Measurements from ENCODE around the gene ARHGAP24. TPM values are rescaled to one million over a fixed set of nuclear protein-coding genes. Genes with fewer than 3 reads are reported as not detected.

The ARHGAP24 gene
- total and polyA plus RNA-seq, 2 of the 13 experiments (the other 11 are each of a cell fraction or from before 2014, with no cell fraction given): 0.07 to 0.55 TPM

DNA sequence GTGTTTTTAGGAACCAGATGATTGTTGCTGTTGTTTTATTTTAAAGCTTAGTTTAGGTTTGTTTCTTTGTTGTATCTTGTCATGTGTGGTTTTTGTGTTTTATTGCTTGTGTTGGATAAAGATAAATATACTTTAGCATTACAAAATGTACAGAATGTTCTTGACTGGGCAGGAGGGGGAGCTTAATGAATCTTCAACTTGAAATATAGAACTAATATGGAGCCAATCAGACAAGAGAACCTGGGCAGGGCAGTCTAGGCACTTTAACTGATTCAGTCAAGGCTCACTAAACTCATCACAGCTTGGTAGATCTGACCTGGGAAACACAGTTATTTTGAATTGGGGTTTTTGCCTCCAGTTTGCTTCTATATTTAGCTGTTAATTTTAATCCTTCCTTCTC is 304.2 kb downstream of the ARHGAP24 start:
- H4K20me1 ChIP-seq (ENCODE audit: insufficient read depth, low read length): no peaks in the 10 kb centered on the region
- no peaks in the 10 kb centered on the region for H3K4me1 ChIP-seq (ENCODE audit: insufficient read depth, low read length)
- FAIRE-seq (no peak), DNase-seq (ENCODE audit: low spot score) (no peak), ATAC-seq (no peak)
- H3K27me3 ChIP-seq (ENCODE audit: control insufficient read depth in 1 of 2, insufficient read depth in 2 of 2, low read length in 2 of 2): no peaks in the 10 kb centered on the region
- in situ Hi-C loops (cut with HindIII; ENCODE audit: extremely low pct_ligation_motif_present, low pct_unique_long_range_greater_than_20kb) (no loop called here), intact Hi-C loops (cut with micrococcal nuclease; ENCODE audit: unreplicated experiment) (no loop called here)
- ChIA-PET CTCF (ENCODE audit: low intra/inter-chr PET ratio, low total read pairs) (no interaction called here), POLR2A (no interaction called here)
- no peak overlapping the region for H3K9ac ChIP-seq (ENCODE audit: insufficient read depth, low read depth, low read length)
- no peak overlapping the region for H3K4me3 ChIP-seq (replicated peaks in 1 of 3; ENCODE audit: insufficient read depth in 1 of 3, low read depth in 2 of 3, low read length in 3 of 3)
- H3K9me3 ChIP-seq (ENCODE audit: low read length): no peaks in the 10 kb centered on the region
- no peak for TF ChIP-seq MEF2D (CRISPR knock-in tag; IDR thresholded peaks at IDR 0.05)
- TF ChIP-seq PHB2 (IDR thresholded peaks at IDR 0.05; ENCODE audit: partially characterized antibody): no peak
- no peak for TF ChIP-seq ISL2 (CRISPR knock-in tag; IDR thresholded peaks at IDR 0.05)
- TF ChIP-seq ZNF557 (CRISPR knock-in tag; IDR thresholded peaks at IDR 0.05): no peak
- no peak for TF ChIP-seq SIN3B (IDR thresholded peaks at IDR 0.05; ENCODE audit: low read length)
- H3K4me2 ChIP-seq (ENCODE audit: low read depth, low read length): no peak overlapping the region
- no peak overlapping the region for H3K27ac ChIP-seq (ENCODE audit: extremely low read length, insufficient read depth, low read length)
- no TSS peak for BruUV-seq (replicated peaks)
- H3K36me3 ChIP-seq (replicated peaks in 1 of 2; ENCODE audit: control insufficient read depth in 1 of 2, insufficient read depth in 2 of 2, low read length in 2 of 2): no peaks in the 10 kb centered on the region
- H3K79me2 ChIP-seq (ENCODE audit: insufficient read depth, low read length): no peaks in the 10 kb centered on the region
- H2AFZ ChIP-seq (ENCODE audit: low read length): no peak overlapping the region

DNA sequence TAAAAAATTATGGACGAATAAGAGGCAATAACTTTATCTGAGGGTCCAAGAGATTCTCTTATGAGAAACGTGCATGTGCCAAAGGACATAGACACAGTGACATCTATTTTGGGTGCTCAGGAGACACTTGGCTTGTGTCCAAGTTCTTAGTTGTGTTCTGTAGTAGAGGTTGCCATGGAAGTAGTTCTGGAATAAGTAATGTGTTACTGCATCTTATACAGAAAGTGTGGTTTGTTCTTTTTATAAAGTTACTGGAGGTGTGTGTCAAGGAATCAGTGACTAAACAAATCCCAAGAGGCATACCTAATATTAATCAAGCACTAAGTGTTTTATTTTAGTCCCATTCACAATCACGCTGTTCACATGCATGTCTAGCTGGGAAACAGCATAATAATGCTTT is 305.7 kb downstream of the ARHGAP24 start:
- in situ Hi-C loops (cut with HindIII; ENCODE audit: extremely low pct_ligation_motif_present, low pct_unique_long_range_greater_than_20kb) (no loop called here), intact Hi-C loops (cut with micrococcal nuclease; ENCODE audit: unreplicated experiment) (loop anchor here (10.0 kb wide), 1 partner anchor 434 kb away; no protein-coding TSS in a partner anchor)
- H3K27ac ChIP-seq (ENCODE audit: extremely low read length, insufficient read depth, low read length): no peak overlapping the region
- no TSS peak for BruUV-seq (replicated peaks)
- H3K36me3 ChIP-seq (replicated peaks in 1 of 2; ENCODE audit: control insufficient read depth in 1 of 2, insufficient read depth in 2 of 2, low read length in 2 of 2): no peaks in the 10 kb centered on the region
- H4K20me1 ChIP-seq (ENCODE audit: insufficient read depth, low read length): no peaks in the 10 kb centered on the region
- no peak overlapping the region for H3K4me3 ChIP-seq (replicated peaks in 1 of 3; ENCODE audit: insufficient read depth in 1 of 3, low read depth in 2 of 3, low read length in 3 of 3)
- H3K4me1 ChIP-seq (ENCODE audit: insufficient read depth, low read length): no peaks in the 10 kb centered on the region
- no peak overlapping the region for H3K9ac ChIP-seq (ENCODE audit: insufficient read depth, low read depth, low read length)
- H3K27me3 ChIP-seq (ENCODE audit: control insufficient read depth in 1 of 2, insufficient read depth in 2 of 2, low read length in 2 of 2): no peaks in the 10 kb centered on the region
- no peaks in the 10 kb centered on the region for H3K9me3 ChIP-seq (ENCODE audit: low read length)
- H2AFZ ChIP-seq (ENCODE audit: low read length): no peak overlapping the region
- 29% methylated on average over 3 of the region's 3 CpGs for WGBS (ENCODE audit: low lambda C conversion rate)
- no peaks in the 10 kb centered on the region for H3K79me2 ChIP-seq (ENCODE audit: insufficient read depth, low read length)
- CTCF ChIA-PET (ENCODE audit: low intra/inter-chr PET ratio, low total read pairs): no interaction called here
- DNase-seq (ENCODE audit: low spot score): no peak
- POLR2A ChIA-PET: no interaction called here
- H3K4me2 ChIP-seq (ENCODE audit: low read depth, low read length): no peak overlapping the region
- no peak for FAIRE-seq
- ATAC-seq: no peak
- TF ChIP-seq ZNF644 (CRISPR knock-in tag; IDR thresholded peaks at IDR 0.05; ENCODE audit: low read depth) (no peak), ZBTB7B (CRISPR knock-in tag; IDR thresholded peaks at IDR 0.05) (no peak), PAF1 (CRISPR knock-in tag; IDR thresholded peaks at IDR 0.05) (no peak), ZNF224 (CRISPR knock-in tag; IDR thresholded peaks at IDR 0.05) (no peak), NFATC3 (CRISPR knock-in tag; IDR thresholded peaks at IDR 0.05) (no peak), BRCA1 (CRISPR knock-in tag; IDR thresholded peaks at IDR 0.05) (no peak), NR2F2 (IDR thresholded peaks at IDR 0.05; ENCODE audit: borderline replicate concordance, low read depth) (no peak)
- TF ChIP-seq, protein P1, sequence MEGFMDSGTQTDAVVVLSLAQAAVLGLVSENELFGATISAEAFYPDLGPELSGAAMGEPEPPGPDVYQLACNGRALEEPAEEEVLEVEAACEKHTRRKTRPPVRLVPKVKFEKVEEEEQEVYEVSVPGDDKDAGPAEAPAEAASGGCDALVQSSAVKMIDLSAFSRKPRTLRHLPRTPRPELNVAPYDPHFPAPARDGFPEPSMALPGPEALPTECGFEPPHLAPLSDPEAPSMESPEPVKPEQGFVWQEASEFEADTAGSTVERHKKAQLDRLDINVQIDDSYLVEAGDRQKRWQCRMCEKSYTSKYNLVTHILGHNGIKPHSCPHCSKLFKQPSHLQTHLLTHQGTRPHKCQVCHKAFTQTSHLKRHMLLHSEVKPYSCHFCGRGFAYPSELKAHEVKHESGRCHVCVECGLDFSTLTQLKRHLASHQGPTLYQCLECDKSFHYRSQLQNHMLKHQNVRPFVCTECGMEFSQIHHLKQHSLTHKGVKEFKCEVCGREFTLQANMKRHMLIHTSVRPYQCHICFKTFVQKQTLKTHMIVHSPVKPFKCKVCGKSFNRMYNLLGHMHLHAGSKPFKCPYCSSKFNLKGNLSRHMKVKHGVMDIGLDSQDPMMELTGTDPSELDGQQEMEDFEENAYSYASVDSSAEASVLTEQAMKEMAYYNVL (CRISPR knock-in tag; IDR thresholded peaks at IDR 0.05; ENCODE audit: borderline replicate concordance): no peak
- TF ChIP-seq, protein P2, sequence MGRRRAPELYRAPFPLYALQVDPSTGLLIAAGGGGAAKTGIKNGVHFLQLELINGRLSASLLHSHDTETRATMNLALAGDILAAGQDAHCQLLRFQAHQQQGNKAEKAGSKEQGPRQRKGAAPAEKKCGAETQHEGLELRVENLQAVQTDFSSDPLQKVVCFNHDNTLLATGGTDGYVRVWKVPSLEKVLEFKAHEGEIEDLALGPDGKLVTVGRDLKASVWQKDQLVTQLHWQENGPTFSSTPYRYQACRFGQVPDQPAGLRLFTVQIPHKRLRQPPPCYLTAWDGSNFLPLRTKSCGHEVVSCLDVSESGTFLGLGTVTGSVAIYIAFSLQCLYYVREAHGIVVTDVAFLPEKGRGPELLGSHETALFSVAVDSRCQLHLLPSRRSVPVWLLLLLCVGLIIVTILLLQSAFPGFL (CRISPR knock-in tag; IDR thresholded peaks at IDR 0.05): no peak
- TF ChIP-seq, protein P3, sequence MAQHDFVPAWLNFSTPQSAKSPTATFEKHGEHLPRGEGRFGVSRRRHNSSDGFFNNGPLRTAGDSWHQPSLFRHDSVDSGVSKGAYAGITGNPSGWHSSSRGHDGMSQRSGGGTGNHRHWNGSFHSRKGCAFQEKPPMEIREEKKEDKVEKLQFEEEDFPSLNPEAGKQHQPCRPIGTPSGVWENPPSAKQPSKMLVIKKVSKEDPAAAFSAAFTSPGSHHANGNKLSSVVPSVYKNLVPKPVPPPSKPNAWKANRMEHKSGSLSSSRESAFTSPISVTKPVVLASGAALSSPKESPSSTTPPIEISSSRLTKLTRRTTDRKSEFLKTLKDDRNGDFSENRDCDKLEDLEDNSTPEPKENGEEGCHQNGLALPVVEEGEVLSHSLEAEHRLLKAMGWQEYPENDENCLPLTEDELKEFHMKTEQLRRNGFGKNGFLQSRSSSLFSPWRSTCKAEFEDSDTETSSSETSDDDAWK (CRISPR knock-in tag; IDR thresholded peaks at IDR 0.05): no peak
- TF ChIP-seq, protein P4, sequence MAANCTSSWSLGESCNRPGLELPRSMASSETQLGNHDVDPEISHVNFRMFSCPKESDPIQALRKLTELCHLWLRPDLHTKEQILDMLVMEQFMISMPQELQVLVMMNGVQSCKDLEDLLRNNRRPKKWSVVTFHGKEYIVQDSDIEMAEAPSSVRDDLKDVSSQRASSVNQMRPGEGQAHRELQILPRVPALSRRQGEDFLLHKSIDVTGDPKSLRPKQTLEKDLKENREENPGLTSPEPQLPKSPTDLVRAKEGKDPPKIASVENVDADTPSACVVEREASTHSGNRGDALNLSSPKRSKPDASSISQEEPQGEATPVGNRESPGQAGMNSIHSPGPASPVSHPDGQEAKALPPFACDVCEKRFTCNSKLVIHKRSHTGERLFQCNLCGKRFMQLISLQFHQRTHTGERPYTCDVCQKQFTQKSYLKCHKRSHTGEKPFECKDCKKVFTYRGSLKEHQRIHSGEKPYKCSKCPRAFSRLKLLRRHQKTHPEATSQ (CRISPR knock-in tag; IDR thresholded peaks at IDR 0.05; ENCODE audit: borderline replicate concordance): no peak

Measured in HepG2 (cell line).